Fibroblast of lung (primary cell): ENCODE measurements around the gene CLTB.

Experiments
- EZH2 ChIP-seq: IDR thresholded peaks from 2 replicates; pipeline ENCODE4 v1.5.1; 2012; ENCODE audit warnings: low read length, control low read depth, mild to moderate bottlenecking; ENCODE audit errors: missing control alignments
- TF ChIP-seq, protein P1 (sequence below), 2 donors: IDR thresholded peaks in 1 of 2; conservative IDR thresholded peaks in 1 of 2; 1 replicate in 1 of 2; 2 replicates in 1 of 2; pipeline ENCODE4 v1.5.1; 2011 to 2012; ENCODE audit warnings: low read length in 2 of 2, control low read depth in 1 of 2, inconsistent platforms in 1 of 2, low read depth in 1 of 2, mild to moderate bottlenecking in 1 of 2

DNA sequence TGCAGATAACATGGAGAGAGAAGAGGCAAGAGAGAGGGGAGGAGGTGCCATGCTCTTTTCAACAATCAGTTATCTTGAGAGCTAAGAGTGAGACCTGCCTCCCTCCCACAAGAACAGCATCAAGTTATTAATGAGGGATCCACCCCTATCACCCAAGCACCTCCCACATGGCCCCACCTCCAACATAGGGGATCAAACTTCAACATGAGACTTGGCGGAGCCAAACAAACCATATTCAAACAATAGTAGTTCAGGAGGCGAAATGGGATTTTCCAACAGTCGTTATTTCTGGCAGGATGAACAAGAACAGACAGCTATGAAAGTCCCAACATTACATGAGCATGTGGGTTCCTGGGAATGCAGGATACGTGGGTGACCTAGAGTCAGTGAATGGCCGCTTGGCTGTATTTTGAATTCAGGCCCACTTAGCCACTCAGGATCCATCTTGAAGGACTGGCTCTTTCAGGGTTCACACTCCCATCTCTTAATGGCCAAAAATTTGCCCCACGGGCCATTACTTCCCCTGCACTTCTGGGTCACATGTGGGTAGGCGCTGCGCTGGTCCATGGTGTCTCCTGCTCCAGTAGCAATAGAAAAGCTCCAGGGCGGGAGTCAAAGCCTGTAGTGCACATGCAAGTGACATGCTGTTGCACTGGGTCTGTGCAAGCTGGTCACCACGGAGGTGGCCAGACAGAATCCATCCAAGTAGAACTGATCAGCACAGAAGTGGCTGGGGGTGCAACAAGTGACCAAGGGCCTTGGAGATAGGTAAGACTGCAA, 24.8 kb upstream of the CLTB start:
- TF ChIP-seq, protein P1, sequence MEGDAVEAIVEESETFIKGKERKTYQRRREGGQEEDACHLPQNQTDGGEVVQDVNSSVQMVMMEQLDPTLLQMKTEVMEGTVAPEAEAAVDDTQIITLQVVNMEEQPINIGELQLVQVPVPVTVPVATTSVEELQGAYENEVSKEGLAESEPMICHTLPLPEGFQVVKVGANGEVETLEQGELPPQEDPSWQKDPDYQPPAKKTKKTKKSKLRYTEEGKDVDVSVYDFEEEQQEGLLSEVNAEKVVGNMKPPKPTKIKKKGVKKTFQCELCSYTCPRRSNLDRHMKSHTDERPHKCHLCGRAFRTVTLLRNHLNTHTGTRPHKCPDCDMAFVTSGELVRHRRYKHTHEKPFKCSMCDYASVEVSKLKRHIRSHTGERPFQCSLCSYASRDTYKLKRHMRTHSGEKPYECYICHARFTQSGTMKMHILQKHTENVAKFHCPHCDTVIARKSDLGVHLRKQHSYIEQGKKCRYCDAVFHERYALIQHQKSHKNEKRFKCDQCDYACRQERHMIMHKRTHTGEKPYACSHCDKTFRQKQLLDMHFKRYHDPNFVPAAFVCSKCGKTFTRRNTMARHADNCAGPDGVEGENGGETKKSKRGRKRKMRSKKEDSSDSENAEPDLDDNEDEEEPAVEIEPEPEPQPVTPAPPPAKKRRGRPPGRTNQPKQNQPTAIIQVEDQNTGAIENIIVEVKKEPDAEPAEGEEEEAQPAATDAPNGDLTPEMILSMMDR (conservative IDR thresholded peaks at IDR 0.05 in 1 of 2, IDR thresholded peaks at IDR 0.05 in 1 of 2; ENCODE audit: low read depth in 1 of 2, low read length in 2 of 2): no peak
- TF ChIP-seq EZH2: no peak
